Stimulated activated CD8-positive, alpha-beta memory T cell treated with anti-CD3 and anti-CD28 coated beads, Interleukin-4, amount 100 ng/mL, for 24 hours (primary cell): ENCODE data around the gene ZCCHC2.
A peak's percentile ranks its signal among the peaks of the same experiment; 100 is the strongest.

Source experiments
- DNase-seq: peaks from one replicate; pipeline ENCODE4 v3.0.0-alpha.2; 2020; ENCODE audit warnings: low read depth

ZCCHC2 gene

DNA sequence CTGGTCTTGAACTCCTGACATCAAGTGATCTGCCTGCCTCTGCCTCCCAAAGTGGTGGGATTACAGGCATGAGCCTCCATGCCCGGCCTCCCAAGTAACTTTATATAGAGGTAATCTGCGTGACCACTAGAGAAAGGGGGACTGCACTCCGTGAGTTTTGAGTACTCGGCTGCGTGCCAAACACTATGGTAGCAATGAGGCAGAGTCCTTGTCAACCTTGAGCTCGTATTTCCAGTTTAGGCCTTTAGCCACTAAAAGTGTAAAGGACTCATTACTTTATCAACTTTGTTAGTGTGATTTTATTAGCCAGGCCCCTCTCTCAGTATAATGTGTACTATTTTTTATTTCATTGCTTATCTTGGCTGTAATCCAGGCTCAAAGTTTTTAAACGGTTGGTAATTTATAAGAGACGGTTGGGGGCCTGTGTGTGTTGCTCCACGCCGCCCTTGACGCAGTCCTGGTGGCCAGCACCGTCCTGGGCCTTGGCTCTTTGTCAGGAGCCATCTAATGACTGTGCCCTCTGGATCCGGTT is 56.2 kb downstream of the ZCCHC2 start:
- no peak for DNase-seq

DNA sequence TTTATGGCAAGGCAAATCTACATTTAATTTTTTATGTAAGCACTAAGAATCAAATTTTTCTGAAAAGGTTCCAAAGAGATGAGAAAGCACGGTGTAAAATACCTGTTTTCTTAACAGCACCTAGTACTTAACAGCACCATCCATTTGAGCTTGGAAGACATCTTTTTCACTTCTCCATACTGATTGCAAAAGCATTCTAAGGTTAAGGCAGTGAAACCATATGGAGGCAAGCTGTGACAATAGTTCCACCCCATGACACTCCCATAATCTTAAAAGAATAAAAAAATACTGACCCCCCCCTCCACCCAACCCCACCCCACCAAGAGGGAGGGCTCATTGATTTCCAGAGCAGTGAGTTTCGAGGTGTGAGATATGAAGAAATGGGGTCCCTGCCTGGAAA is 60.6 kb downstream of the ZCCHC2 start:
- DNase-seq: no peak

DNA sequence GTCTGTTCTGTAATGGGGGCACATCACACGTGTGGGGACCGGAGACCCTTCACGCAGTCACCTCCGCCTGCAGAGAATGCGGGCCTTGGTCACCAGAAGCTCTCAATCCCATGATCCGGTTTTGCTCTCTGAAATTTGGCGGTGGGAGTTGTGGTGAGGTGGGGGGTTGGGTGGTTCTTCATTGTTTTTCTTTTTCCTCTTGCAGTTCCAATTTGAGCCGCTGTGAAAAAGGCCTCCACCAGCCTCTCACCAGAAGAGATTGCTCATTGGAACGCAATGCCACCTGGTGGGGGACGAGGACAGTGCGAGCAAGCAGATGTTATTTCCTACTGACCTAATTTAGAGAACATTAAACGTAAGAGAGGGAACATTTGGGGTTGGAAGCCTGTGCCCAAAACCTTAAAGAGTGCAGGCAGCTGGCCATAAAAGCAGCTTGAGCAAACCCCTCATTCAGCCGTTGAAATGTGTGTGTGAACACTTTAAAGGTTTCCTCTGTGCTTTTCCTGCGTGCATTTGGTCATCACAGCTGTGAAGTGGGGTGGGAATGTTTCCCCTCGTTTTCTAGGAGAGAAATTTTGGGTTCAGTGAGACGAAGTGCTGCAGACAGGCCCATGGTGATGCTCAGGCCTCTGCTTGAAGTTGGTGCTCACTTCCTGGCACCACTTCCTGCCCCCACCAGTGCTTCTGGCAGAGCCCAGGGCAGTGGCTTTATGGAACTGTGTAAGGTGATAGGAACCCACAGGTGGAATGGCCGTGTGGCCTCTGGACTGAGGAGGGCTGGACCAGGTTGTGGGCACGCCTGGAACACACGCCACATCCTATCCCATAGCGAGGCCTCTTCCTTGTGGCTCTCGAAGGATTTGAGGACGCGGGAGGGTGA is 61.7 kb downstream of the ZCCHC2 start:
- peak; percentile 70 for DNase-seq

DNA sequence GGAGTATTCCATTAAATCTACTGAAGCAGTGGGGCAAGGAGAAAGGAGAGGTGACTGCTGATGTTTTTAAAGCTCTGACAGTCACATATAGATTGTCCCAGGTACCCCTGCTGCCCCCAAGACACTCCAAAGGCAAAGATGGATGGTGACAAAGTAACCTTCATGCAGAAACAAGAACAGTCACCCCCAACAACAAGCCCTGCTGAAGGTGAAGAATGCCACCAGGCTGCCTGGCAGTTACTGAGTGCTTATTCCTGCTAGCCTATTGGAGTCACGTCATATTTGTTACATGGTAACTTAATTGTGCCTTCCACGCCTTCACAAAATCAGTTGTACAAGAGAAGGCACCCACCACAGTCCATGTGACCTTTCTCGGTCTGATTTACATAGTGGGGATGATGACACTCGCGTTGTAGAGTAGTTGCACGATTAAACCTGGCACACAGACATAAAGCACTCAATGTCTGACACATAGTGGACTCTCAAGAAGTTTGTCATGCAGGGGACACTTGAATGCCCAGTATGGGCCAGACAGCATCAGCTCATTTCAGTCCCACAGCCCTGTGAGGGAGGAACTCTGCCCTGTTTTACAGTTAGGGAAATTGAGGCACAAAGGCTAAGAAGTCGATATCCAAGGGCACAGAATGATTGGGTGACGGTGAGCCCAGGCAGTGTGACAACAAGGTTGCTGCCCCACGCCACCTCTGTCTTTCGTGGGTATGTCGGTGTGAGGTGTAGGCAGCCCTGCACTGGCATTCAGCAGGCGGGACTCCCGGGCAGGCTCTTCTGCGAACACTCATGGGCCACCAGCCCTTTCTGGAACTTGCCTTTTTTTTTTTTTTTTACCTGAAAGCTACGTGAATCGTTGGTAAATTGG is 62.7 kb downstream of the ZCCHC2 start:
- peak; percentile 31 for DNase-seq

DNA sequence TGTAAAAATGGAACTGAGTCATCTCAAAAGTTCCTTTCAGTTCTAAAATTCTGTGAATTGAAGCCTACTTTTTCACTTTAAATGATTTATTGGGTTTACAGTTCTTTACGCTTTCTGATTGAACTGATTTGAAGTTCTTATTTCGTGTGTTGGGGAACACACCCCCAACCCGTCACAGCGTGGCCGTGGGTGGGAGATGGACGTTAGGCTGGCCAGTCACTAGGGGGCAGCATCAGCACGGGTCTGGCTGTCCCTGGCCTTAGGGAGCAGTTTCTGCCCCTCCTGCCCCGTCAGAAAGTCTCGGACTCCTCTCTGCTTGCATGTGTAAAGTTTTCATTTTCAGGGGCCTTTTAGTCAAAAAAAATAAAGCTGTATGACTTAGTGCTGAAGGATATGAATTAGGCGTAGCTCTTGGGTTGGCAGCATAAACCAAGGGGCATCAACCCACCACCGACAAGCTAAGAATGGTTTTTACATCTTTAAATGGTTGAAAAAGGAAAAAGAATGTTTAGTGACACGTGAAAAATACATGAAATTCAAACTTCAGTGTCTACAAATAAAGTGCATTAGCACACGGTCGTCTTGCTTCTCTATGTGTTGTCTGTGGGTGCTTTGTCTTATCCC is 63.4 kb downstream of the ZCCHC2 start:
- DNase-seq: peak; percentile 70

DNA sequence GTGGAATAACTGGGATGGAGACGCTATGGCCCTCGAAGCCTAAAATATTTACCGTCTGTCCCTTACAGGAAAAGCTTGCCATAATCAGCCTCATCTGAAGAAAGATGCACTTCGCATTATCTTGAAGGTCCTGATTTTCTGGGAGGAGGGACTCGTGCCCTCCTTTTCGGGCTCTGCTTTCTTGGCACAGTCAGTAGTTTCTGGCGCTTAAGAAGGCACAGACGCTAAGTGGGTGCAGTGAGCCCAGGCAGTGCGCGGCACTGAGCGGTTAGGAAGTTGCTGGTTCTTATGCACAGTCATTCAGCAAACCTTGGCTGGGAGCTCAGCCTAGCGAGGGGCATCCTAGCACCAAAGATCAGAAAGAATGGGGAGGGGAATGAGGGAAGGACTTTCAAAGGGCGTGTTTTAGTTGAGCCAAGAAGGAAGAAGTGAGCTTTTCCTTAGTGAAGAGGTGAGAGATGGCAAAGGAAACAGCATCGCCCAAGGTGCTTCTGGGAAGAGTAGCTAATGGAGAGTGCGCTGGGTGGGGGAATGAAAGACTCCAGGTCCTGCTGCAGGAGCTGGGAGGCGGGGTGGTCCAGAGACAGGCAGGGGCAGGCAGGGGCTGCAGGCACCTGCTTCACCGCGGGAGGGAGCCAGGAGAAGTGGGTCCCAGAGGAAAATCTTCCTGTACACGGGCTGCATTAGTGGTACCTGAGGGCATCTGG is 64.1 kb downstream of the ZCCHC2 start:
- no peak for DNase-seq

DNA sequence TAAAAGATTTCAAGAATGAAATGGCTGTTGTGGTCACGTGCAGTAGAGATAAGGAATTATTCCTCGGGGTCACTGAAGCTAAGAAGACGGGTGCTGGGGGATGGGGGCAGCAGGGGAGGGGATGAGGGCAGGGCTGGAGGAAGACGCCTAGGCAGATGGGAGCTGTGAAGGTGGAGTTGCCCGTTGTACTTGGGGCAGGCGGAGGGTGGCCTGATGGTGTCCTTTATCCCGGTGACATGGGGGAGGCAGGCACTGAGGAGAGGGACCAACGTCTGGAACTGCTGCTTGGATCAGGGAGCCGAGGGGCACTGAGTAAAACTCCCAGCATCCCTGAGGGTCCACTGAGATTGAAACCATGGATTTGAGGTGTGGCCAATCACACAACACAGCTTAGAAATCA is 64.9 kb downstream of the ZCCHC2 start:
- DNase-seq: no peak

DNA sequence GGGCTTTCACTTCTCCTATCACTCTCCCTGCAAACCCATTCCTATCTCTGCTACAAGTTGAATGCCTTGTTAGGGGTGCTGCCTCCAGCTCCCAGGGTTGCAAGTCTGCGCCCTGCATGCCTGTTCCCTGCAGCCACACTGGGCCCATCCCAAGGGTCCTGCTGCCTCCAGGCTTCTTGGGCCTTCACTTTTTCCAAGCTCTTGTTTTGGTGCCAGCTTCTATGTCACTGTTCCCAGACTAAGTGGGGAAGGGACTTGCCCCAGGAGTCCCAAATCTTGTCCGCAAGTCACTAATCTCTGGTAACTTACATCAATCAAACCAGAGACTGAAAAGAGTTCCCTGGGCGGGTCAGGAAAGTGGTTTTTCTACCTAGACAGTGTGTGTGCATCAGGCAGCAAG is 65.4 kb downstream of the ZCCHC2 start:
- DNase-seq: no peak

DNA sequence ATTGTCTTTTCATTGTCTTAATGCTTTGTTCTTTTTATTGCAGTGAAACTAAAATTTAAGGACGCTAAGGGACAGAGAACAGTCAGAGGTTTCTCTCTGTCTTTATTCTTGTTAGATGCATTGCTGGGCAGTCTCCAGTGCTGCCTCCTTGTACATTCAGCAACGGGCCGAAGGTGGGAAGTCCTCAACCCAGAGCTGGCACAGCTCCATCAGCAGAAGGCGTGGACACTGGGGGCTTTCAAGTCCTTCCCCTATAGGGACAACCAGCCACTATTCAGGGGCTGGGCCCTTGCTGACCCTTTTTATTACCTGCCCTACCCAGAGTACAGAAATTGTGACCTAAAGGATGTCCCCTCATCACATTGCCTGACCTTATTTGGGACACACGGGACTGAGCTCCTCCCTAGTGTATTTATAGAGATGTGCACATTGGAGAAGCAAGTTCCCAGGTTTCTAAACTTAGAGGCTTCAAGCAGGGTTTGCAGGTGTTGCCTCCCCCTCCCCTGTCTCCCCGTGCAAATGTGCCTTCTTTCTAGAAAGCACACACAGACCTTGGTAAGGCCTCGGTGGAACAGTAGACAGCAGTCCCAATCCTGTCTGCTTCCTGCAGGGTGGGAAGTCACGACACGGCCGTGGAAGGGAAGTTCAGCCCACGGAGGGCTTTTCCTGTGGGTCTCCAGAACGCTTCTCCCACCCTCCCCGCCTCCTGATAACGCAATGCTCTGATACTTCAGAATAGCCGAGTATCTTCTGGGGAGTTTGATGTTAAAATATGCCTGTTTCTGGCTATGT is 68.2 kb downstream of the ZCCHC2 start:
- DNase-seq: no peak

DNA sequence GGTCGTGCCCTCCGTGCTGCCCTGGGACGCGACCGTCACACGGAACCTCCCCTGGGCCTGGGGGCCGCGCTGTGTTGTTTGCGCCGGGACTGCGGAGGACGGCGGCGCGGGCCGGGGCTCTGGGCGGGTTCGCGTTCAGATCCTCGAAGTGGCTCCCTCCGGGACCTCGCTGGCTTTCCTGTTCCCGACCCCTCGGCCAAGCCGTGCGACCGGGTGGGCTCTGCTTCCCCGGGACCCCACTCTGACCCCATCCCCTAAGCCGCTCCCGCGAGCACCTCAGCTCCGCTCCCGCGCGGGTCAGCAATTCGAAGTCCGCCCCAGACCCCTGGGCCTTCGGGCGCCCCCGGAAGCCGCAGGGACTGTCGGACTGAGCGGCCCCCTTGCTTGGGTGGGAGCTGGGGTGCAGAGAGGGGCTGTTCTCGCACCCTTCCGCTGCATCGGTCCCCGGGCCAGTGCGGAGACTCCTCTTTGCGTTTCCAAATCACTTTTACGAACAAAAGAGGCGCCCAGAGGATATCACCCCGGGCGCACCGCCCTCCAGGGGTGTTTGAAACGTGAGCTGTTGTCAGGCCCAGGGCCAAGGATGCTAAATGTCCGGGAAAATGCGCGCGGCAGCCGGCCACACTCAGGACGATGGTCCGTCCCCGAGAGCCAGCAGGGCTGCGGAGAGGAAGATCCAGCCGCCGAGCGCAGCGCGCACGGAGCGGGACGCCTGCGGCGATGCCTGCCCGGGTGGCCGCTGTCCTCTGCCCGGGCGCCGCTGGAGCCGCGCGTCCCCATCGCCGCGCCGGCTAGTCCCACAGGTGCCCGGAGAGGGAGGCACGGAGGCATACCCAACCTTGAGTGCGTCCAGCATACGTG is 73.5 kb downstream of the ZCCHC2 start:
- DNase-seq: no peak

DNA sequence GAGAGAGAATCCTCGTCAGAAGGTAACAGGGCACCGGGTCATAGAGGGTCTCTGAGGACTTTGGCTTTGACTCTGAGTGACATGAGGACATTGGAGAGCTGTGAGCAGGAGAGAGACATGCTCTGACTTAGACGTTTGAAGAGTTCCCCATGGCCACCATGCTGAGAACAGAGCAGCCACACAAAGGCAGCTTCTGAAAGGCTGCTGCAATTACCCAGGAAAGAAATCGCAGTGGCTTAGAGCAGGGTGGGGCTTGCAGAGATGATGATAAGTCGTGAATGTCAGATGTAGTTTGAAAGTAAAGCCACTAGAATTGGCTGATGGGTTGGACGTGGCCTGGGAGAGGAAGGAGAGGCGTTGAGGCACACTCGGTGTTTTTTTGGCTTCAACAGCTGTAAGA is 79.0 kb downstream of the ZCCHC2 start:
- no peak for DNase-seq

DNA sequence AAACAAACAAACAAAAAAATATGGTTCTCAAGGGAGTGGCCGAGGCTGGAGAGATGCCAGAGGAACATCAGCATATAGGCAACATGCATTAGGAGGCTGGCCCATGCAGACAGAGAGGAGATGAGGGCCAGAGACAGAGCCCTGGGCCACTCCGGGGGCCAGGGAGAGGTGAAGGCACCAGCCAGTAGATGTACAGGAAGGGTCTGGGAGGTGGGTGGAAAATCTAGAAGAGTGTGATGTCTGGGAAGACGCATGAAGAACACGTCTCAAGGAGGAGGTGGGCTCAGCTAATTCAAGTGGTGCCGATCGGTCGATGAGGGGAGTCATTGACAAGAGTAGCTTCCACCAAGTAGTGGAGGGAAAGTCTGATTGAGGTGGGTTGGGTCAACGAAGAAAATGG is 79.9 kb downstream of the ZCCHC2 start:
- DNase-seq: no peak

DNA sequence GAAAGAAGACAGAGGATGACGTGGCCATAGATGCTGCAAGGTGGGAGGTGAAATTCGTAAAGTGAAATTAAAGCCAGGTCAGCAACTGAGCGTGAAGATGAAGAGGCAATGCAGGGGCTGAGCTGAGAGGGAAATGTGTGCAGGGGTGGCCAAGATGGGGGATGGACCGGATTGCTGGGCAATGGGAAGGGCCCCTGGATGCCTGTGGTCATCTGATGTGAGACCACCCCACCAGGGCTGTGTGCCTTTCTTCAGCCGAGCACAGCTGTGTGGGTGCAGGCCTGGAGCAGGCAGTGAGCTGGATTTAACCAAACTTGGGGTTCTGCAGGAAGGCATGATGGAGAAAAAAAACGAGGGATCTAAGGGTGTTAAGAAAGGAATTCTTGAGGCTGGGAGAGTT is 80.4 kb downstream of the ZCCHC2 start:
- DNase-seq: no peak

DNA sequence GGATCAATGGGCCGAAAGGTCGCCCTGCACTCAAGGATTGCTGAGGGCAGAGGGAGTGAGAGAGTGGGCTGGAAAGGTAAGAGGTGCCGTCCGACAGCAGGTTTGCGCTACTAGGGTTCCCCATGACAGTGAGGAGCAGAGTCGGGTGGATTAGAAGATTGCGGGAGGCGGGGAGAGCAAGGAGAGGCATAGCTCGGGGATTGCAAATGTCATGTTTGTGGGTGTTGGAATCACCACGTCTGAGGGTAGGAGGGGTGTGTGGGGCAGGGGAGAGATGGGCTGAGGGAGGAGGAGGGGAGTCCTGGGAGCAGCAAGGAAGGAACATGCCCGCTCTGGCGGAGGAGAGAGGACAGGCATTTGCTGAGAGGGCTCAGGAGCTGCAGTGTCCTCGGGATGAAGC is 81.2 kb downstream of the ZCCHC2 start:
- DNase-seq: no peak

DNA sequence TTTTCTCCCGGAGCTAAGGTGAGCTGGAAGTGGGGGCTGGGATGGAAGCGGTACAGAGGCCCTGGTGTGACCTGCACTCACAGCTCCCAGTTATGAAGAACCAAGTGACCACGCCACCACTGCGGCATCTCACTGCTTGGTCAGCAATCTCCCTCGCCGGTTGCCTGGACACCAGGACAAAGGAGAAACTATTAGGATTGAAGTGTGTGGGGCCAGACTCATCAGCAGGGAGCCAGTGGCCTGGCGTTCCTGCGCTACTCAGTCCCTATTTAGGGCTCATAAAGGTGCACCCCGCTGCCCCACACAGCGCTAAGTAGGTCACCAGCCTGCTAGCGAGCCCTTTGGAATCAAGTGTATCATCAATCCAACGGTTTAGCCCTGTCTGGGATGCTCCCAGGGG is 82.9 kb downstream of the ZCCHC2 start:
- no peak for DNase-seq

DNA sequence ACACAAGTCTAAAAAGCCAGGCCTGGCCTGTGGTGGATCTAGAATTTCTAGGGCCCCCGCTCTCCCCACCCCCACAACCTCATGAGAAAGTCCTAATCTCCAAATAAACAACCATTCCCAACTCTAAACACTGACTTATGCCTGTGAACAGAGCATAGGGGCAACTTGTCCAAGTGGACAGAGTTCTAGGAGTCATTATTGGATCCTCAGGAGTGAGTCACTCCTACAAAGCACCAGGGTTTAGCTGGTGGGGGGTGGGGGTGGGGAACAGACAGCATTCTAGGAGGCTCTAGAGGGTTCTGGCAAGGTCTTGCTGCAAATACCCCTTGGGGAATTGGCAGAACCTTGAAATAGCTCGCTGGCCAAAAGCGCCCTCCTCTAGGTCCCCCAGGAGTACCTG is 83.3 kb downstream of the ZCCHC2 start:
- DNase-seq: no peak

DNA sequence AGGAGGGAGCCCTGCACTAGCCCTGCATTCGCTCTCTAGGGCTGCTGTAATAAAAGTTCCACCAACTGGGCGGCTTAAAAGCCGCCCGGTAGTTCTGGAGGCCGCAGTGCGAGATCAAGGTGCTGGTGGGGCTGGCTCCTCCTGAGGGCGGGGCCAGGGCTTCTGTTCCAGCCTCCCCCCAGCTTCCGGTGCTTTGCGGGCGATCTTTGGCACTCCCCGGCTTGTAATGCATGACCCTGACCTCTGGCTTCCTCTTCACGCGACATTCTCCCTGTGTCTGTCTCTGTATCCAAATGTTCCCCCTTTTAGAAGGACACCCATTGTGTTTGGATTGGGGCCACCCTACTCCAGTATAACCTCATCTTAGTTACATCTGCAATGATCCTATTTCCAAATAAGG is 84.5 kb downstream of the ZCCHC2 start:
- DNase-seq: no peak

DNA sequence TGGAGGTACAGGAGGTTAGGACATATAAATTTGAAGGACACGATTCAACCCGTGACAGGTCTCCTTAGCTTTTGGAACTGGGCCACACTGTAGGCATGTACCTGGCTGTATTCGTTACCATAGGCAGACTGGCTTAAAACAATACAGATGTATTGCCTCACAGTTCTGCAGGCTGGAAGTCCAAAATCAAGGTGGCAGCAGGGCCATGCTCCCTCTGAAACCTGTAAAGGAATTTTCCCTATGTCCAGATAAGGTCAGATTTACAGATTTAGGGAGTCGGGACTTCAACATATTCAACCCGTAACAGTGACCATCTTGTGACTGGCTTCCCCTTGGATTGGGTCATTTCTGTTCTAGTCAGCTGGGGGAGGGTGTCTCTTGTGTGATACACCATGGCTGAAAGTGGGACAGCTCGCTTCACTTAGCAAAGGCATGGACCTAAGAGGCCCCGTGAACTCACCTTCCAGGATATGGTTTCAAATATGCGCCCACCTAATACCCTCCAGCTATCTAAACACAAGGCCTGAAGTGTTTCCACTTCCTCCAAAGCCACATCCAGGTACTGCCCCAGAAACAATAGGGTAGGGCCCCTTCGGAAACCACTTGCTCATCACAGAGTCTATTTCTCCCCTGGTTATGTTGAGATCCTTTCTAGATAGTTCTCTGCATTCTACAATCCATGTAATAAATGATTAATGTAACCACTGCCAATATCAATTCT is 85.0 kb downstream of the ZCCHC2 start:
- DNase-seq: no peak

DNA sequence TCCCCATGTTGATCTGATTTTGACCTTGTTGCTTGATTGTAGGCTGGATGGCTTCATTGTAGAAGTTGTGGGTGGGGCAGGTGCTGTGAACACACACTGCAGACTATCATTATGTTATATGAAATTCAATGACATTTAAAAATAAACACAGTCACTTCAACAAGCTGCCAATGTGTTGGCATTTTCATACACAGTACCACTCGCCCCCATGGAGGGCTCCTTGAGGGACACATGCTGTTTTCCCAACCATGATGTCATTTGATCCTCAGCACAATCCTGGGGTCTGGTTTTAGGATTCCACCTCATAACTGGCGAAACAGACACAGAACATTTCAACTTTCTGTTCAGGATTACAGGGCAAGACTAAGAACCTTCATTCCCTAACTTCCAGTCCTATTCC is 86.9 kb downstream of the ZCCHC2 start:
- no peak for DNase-seq

DNA sequence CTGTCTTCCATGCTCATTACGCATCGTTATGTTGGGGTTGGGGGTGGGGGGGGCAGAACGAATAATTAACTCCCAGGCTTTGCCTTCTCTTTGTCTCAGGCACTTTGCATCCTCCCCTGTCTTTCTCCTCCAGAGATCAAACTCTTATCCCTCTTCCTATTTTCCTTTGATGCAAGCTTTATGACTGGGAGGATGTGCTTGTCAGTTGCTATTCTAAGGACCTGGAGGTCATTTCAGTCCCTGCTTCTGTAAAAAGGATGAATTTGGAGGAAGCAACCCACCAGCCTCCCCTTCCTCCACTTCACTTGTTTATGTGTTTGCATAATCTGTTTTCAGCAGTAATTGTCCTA is 87.5 kb downstream of the ZCCHC2 start:
- no peak for DNase-seq
